Tibial artery (tissue), 4 donors: ENCODE measurements around the gene KRTAP10-1.

Experiments
- DNase-seq, 2 donors: peaks; one replicate each; pipeline ENCODE4 v3.0.0-alpha.2; 2019
- H3K27ac ChIP-seq, 2 donors: fragments of 200-600 bp; sonication (generic) in 1 of 2; 1 replicate in 1 of 2; 2 replicates in 1 of 2; pipeline ENCODE4 v1.5.1; 2018 to 2019; ENCODE audit warnings: mild to moderate bottlenecking in 1 of 2
- H3K27me3 ChIP-seq, 2 donors: fragments of 200-600 bp; sonication (generic) in 1 of 2; one replicate each; pipeline versions ENCODE4 v1.5.1 to v1.6.0; 2016 to 2019
- H3K36me3 ChIP-seq, 3 donors: fragments of 200-600 bp; sonication (generic) in 2 of 3; one replicate each; pipeline ENCODE4 v1.5.1; 2016 to 2019; ENCODE audit warnings: mild to moderate bottlenecking in 2 of 3
- H3K4me1 ChIP-seq, 4 donors: fragments of 200-600 bp; sonication (generic) in 2 of 4; 1 replicate in 3 of 4; 2 replicates in 1 of 4; pipeline ENCODE4 v1.5.1; 2016 to 2019
- H3K4me3 ChIP-seq, 2 donors: fragments of 200-600 bp; sonication (generic) in 1 of 2; 1 replicate in 1 of 2; 2 replicates in 1 of 2; pipeline ENCODE4 v1.5.1; 2018 to 2019; ENCODE audit warnings: mild to moderate bottlenecking in 2 of 2
- H3K9me3 ChIP-seq, 3 donors: fragments of 200-600 bp; sonication (generic) in 1 of 3; one replicate each; pipeline ENCODE4 v1.5.1; 2016 to 2019
- CTCF ChIP-seq, 2 experiments: fragments of 200-600 bp in 1 of 2; fragments of 450-650 bp in 1 of 2; IDR thresholded peaks; one replicate each; pipeline ENCODE4 v1.5.1; 2017 to 2019; ENCODE audit warnings: antibody characterized with exemption in 2 of 2, mild to moderate bottlenecking in 1 of 2, moderate library complexity in 1 of 2
- intact Hi-C: fragments of 100-400 bp; cut with DNase I; formaldehyde crosslinking; loops from one replicate; pipeline ENCODE4 v1.15.0; 2023; ENCODE audit warnings: low total_unique reads

Gene KRTAP10-1

DNA sequence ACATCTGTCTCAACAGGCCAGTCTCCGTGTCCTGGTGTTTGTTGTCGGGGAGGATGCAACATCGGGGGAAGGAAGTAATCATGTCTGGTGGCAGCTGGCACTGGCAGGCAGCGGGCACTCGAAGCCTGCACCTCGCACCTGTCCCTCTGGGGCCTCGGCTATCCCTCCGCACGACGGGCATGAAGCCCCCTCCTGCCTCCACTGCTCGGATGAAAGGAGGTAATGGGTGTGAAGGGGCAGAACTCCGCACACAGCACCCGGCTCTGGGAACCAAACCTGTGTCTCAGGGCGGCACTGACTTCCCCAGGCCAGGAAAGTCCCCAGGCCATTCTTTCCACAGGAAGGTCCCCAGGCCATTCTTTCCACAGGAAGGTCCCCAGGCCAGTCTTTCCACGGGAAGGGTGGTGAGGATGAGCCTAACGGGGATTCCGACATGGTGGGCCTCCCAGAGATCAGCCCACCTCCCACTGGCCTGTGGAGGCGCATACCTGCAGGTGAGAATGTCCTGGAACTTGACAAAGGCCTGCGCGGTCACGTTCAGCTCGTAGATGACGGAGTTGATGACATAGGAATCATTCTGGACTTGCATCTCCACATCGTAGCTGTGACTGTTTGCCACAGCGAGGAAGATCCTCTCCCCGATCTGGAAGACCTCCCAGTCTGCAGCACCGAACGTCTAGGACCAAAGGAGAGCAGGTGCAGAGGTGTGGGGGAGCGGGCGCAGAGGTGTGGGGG, 31.1 kb downstream of the KRTAP10-1 start:
- Histone ChIP-seq H3K4me3 (no peak overlapping the region), H3K27ac (no peak overlapping the region), H3K36me3 (no peaks in the 10 kb centered on the region), H3K9me3 (no peaks in the 10 kb centered on the region), H3K27me3 (peaks cover 0 to 56% of the 10 kb centered on the region in 2 donors), H3K4me1 (peaks cover 0 to 5% (median 2%) of the 10 kb centered on the region in 4 donors)
- intact Hi-C loops, result no loop called here
- no peak for DNase-seq
- TF ChIP-seq CTCF (IDR thresholded peaks at IDR 0.05), result no peak

- Histone ChIP-seq H3K27me3 (peaks cover 0 to 58% of the 10 kb centered on the region in 2 donors), H3K27ac (no peak overlapping the region), H3K9me3 (no peaks in the 10 kb centered on the region), H3K4me1 (peaks cover 0 to 5% (median 2%) of the 10 kb centered on the region in 4 donors), H3K36me3 (no peaks in the 10 kb centered on the region), H3K4me3 (no peak overlapping the region)
- no peak for TF ChIP-seq CTCF (IDR thresholded peaks at IDR 0.05)
- no peak for DNase-seq
- intact Hi-C loops, result no loop called here
These were observed 31.6 kb downstream of the KRTAP10-1 start for GRCh38 chr21:44508426-44508710.

DNA sequence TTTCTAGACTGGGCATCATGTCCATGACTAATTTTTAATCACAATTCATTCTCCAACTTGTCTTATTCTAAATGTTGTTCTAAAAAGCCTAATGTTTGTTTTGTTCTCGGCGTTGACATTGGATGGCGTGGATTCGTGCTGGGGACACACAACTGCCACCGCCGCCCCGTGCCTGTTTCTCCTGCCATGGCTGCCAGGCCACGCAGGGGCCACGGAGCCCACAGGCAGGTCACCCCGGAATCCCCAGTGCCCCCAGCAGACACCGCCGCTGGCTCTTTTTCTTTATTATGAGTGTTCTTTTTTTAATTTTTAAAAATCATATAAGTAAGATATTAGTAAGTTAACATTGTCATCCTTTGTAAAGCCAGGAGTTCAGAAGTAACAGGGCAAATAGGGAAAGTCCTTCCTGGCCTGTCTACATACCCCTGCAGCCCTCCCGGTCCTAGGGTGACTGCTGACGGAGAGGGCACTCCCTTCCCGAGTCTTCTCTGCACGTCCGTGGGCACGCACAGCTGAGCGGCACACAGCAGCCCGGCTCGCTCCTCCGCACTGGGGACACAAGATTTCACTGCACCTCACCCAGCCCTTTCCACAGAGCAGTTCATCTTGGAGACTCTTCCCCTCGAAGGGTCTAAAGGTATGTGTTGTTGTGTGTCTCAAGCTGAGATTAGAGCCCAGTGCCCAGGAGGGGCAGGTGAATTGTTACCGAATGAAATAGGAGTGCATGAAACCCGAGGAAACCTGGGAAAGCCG, 32.1 kb downstream of the KRTAP10-1 start:
- TF ChIP-seq CTCF (IDR thresholded peaks at IDR 0.05), result no peak
- intact Hi-C loops, result no loop called here
- H3K27ac ChIP-seq, result no peak overlapping the region
- no peak for DNase-seq
- no peak overlapping the region for H3K4me3 ChIP-seq
- H3K4me1 ChIP-seq, result peaks cover 0 to 5% (median 2%) of the 10 kb centered on the region in 4 donors
- no peaks in the 10 kb centered on the region for H3K9me3 ChIP-seq
- H3K36me3 ChIP-seq, result no peaks in the 10 kb centered on the region
- H3K27me3 ChIP-seq, result peaks cover 0 to 62% of the 10 kb centered on the region in 2 donors

- Histone ChIP-seq H3K27me3 (peaks cover 0 to 64% of the 10 kb centered on the region in 2 donors), H3K36me3 (no peaks in the 10 kb centered on the region), H3K9me3 (no peaks in the 10 kb centered on the region), H3K27ac (no peak overlapping the region), H3K4me3 (no peak overlapping the region), H3K4me1 (peaks cover 0 to 5% (median 2%) of the 10 kb centered on the region in 4 donors)
- intact Hi-C loops, result no loop called here
- TF ChIP-seq CTCF (IDR thresholded peaks at IDR 0.05), result no peak
- DNase-seq, result no peak
These were observed 33.4 kb downstream of the KRTAP10-1 start for GRCh38 chr21:44506279-44507255.

GRCh38 chr21:44505673-44506278, 34.2 kb downstream of the KRTAP10-1 start:
- Histone ChIP-seq H3K9me3 (no peaks in the 10 kb centered on the region), H3K27me3 (peaks cover 0 to 63% of the 10 kb centered on the region in 2 donors), H3K27ac (no peak overlapping the region), H3K4me1 (peaks cover 0 to 5% (median 2%) of the 10 kb centered on the region in 4 donors), H3K36me3 (no peaks in the 10 kb centered on the region), H3K4me3 (no peak overlapping the region)
- DNase-seq, result no peak
- intact Hi-C loops, result no loop called here
- no peak for TF ChIP-seq CTCF (IDR thresholded peaks at IDR 0.05)
